Endothelial cell of umbilical vein (primary cell): ENCODE measurements around the gene BRME1. TPM values are rescaled to one million over a fixed set of nuclear protein-coding genes. Genes with fewer than 3 reads are reported as not detected.

ENCODE experiments used
- BruUV-seq: library from RNA; stranded (reverse); fragments of 400-500 nt; replicated peaks from 2 replicates; lab custom pipeline; 2021; lab: Mats Ljungman, UMichigan
- CTCF ChIA-PET: fragments of 300-600, 350-600 bp; sonication (Branson Sonifier 250); formaldehyde crosslinking; loops from one replicate; lab custom pipeline; 2021; ENCODE audit warnings: antibody characterized with exemption, inconsistent platforms; lab: Charles Lee
- POLR2A ChIA-PET: fragments of 300-600, 350-600 bp; sonication (Branson Sonifier 250); formaldehyde crosslinking; loops from one replicate; lab custom pipeline; 2021; ENCODE audit warnings: antibody characterized with exemption, inconsistent platforms; lab: Charles Lee
- DNase-seq: peaks from one replicate; pipeline ENCODE4 v3.0.0-alpha.2; 2011; ENCODE audit warnings: low read depth, low spot score
- FAIRE-seq: peaks from 2 replicates; lab custom pipeline; 2011; peaks lifted over from hg19 to GRCh38; lab: Jason Lieb, UNC
- H2AFZ ChIP-seq: 2 replicates; pipeline ENCODE4 v1.6.0; 2012; ENCODE audit warnings: low read depth, low read length, control low read depth, inconsistent platforms
- H3K27ac ChIP-seq: 2 replicates; pipeline ENCODE4 v1.5.1; 2011; ENCODE audit warnings: low read depth, mild to moderate bottlenecking, control low read depth, low read length, moderate library complexity; ENCODE audit not compliant: insufficient read depth
- H3K27me3 ChIP-seq, 2 experiments: 2 replicates each; pipeline versions ENCODE4 v1.6.0 to v1.6.1; 2011; ENCODE audit warnings: low read length in 2 of 2, mixed read lengths in 1 of 2; ENCODE audit not compliant: control insufficient read depth in 2 of 2, insufficient read depth in 2 of 2
- H3K36me3 ChIP-seq, 2 experiments: 2 replicates in 1 of 2; 3 replicates in 1 of 2; pipeline ENCODE4 v1.5.1; 2011; ENCODE audit warnings: low read length in 2 of 2, mild to moderate bottlenecking in 1 of 2, moderate library complexity in 1 of 2; ENCODE audit not compliant: control insufficient read depth in 2 of 2, insufficient read depth in 2 of 2; ENCODE audit errors: extremely low read depth in 1 of 2
- H3K4me1 ChIP-seq: 3 replicates; pipeline ENCODE4 v1.5.1; 2011; ENCODE audit warnings: mild to moderate bottlenecking, low read length; ENCODE audit not compliant: control insufficient read depth, insufficient read depth; ENCODE audit errors: extremely low read depth
- H3K4me2 ChIP-seq: 2 replicates; pipeline ENCODE4 v1.6.1; 2011; ENCODE audit warnings: low read length, control low read depth, mixed read lengths; ENCODE audit not compliant: insufficient read depth
- H3K4me3 ChIP-seq, 3 experiments: fragments of 200-600 bp in 1 of 3; sonication (generic), shearing (Covaris generic) in 1 of 3; replicated peaks in 1 of 3; 2 replicates each; pipeline ENCODE4 v1.5.1; 2011 to 2016; ENCODE audit warnings: control low read depth in 3 of 3, low read length in 3 of 3, mild to moderate bottlenecking in 2 of 3, inconsistent platforms in 1 of 3, low read depth in 1 of 3, moderate library complexity in 1 of 3; ENCODE audit not compliant: insufficient read depth in 1 of 3
- H3K79me2 ChIP-seq: 2 replicates; pipeline ENCODE4 v1.6.0; 2012; ENCODE audit warnings: low read length, inconsistent platforms; ENCODE audit not compliant: control insufficient read depth, insufficient read depth
- H3K9ac ChIP-seq: replicated peaks from 2 replicates; pipeline ENCODE3; 2011; ENCODE audit warnings: low read length, control low read depth; ENCODE audit not compliant: insufficient read depth; ENCODE audit errors: extremely low read depth
- H3K9me1 ChIP-seq: replicated peaks from 3 replicates; pipeline ENCODE4 v1.6.0; 2011; ENCODE audit warnings: mild to moderate bottlenecking, low read length; ENCODE audit not compliant: control insufficient read depth, insufficient read depth; ENCODE audit errors: extremely low read depth
- H3K9me3 ChIP-seq: replicated peaks from 2 replicates; pipeline ENCODE4 v1.5.1; 2012; ENCODE audit warnings: low read length, inconsistent platforms; ENCODE audit not compliant: control insufficient read depth, insufficient read depth
- H4K20me1 ChIP-seq: replicated peaks from 2 replicates; pipeline ENCODE3; 2011; ENCODE audit warnings: mild to moderate bottlenecking, low read length; ENCODE audit not compliant: control insufficient read depth, insufficient read depth; ENCODE audit errors: extremely low read depth
- FOS ChIP-seq: IDR thresholded peaks from 2 replicates; pipeline ENCODE4 v1.6.1; 2011; ENCODE audit warnings: mild to moderate bottlenecking, low read length, moderate library complexity, borderline replicate concordance; ENCODE audit not compliant: insufficient read depth
- POLR2A ChIP-seq: IDR thresholded peaks from 2 replicates; pipeline ENCODE4 v1.6.1; 2012; ENCODE audit warnings: low read depth, mild to moderate bottlenecking, control low read depth, low read length
- POLR2AphosphoS5 ChIP-seq: IDR thresholded peaks from 2 replicates; pipeline ENCODE4 v1.6.1; 2012; ENCODE audit warnings: low read depth, mild to moderate bottlenecking, control low read depth, low read length, moderate library complexity; ENCODE audit not compliant: insufficient read depth
- dilution Hi-C: fragments of 300-500 bp; cut with MboI; formaldehyde crosslinking; loops from one replicate; pipeline ENCODE4 v1.15.0; 2019; ENCODE audit warnings: low sequenced_read_pairs; ENCODE audit not compliant: extremely low pct_ligation_motif_present
- intact Hi-C: fragments of 100-400 bp; cut with micrococcal nuclease; formaldehyde crosslinking; loops from one replicate; pipeline ENCODE4 v1.10.0; 2022
- polyA plus RNA-seq, 4 experiments: library from polyadenylated mRNA; depleted of rRNA in 3 of 4; stranded (reverse) in 3 of 4; unstranded in 1 of 4; fragments of >200 nt; gene quantifications; 2 replicates each; pipeline versions ENCODE4 v1.2.1 to v1.2.3, GENCODE V29; 2011 to 2012; ENCODE audit warnings: missing spikeins in 1 of 4
- total RNA-seq: library from RNA; stranded (reverse); gene quantifications from 2 replicates; pipeline ENCODE4 v1.2.3, GENCODE V29; 2021
- TF ChIP-seq, protein P1 (sequence below): IDR thresholded peaks from 2 replicates; pipeline ENCODE4 v1.6.1; 2011; ENCODE audit not compliant: insufficient read depth, insufficient read length
- TF ChIP-seq, protein P2 (sequence below), 2 donors: IDR thresholded peaks; 1 replicate in 1 of 2; 2 replicates in 1 of 2; pipeline ENCODE4 v1.5.1; 2011; ENCODE audit warnings: low read length in 2 of 2, mild to moderate bottlenecking in 2 of 2, moderate library complexity in 2 of 2, control low read depth in 1 of 2, inconsistent platforms in 1 of 2, low read depth in 1 of 2; ENCODE audit not compliant: insufficient read depth in 1 of 2; ENCODE audit errors: extremely low read depth in 1 of 2

BRME1 gene
- total and polyA plus RNA-seq, 2 donors (not counting 3 experiments of a cell fraction or from before 2014, with no cell fraction given), result 0.69 to 2.5 TPM

- H3K9me1 ChIP-seq, result no peaks in the 10 kb centered on the region
- H3K27ac ChIP-seq, result peak overlapping the region; percentile 100
- peak overlapping the region; percentile 60 for H2AFZ ChIP-seq
- H3K4me1 ChIP-seq, result peaks cover 36% of the 10 kb centered on the region
- H3K36me3 ChIP-seq, result no peaks in the 10 kb centered on the region
- peak overlapping the region; percentile 99 for H3K9ac ChIP-seq
- FAIRE-seq (no peak), DNase-seq (peak; percentile 82)
- H3K27me3 ChIP-seq, result no peaks in the 10 kb centered on the region
- peak; percentile 86 for TF ChIP-seq FOS
- TF ChIP-seq, protein P1, sequence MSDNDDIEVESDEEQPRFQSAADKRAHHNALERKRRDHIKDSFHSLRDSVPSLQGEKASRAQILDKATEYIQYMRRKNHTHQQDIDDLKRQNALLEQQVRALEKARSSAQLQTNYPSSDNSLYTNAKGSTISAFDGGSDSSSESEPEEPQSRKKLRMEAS, result no peak
- TF ChIP-seq POLR2A, result peak; percentile 40
- TF ChIP-seq, protein P2, sequence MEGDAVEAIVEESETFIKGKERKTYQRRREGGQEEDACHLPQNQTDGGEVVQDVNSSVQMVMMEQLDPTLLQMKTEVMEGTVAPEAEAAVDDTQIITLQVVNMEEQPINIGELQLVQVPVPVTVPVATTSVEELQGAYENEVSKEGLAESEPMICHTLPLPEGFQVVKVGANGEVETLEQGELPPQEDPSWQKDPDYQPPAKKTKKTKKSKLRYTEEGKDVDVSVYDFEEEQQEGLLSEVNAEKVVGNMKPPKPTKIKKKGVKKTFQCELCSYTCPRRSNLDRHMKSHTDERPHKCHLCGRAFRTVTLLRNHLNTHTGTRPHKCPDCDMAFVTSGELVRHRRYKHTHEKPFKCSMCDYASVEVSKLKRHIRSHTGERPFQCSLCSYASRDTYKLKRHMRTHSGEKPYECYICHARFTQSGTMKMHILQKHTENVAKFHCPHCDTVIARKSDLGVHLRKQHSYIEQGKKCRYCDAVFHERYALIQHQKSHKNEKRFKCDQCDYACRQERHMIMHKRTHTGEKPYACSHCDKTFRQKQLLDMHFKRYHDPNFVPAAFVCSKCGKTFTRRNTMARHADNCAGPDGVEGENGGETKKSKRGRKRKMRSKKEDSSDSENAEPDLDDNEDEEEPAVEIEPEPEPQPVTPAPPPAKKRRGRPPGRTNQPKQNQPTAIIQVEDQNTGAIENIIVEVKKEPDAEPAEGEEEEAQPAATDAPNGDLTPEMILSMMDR (IDR thresholded peaks at IDR 0.05; ENCODE audit: extremely low read depth in 1 of 2, insufficient read depth in 1 of 2, low read depth in 1 of 2, low read length in 2 of 2), result no peak
- peak; percentile 90 for TF ChIP-seq POLR2AphosphoS5
- no peaks in the 10 kb centered on the region for H4K20me1 ChIP-seq
- H3K79me2 ChIP-seq, result no peaks in the 10 kb centered on the region
- no peaks in the 10 kb centered on the region for H3K9me3 ChIP-seq
- dilution Hi-C loops, result no loop called here
- ChIA-PET CTCF (interaction anchor here (0.6 to 3.6 kb wide), 4 partner anchors 10 to 55 kb away, joined by 3 to 42 read pairs (median 4); partner anchors contain the start of gene ZSWIM4), POLR2A (interaction anchor here (0.5 to 1.5 kb wide), 4 partner anchors 9 to 29 kb away, joined by 3 to 11 read pairs (median 5); no protein-coding TSS in a partner anchor)
- H3K4me2 ChIP-seq, result peak overlapping the region; percentile 84
- no TSS peak for BruUV-seq
- intact Hi-C loops, result loop anchor here (2.0 kb wide), 2 partner anchors 119 to 699 kb away; partner anchors contain the start of genes IER2 and STX10
- H3K4me3 ChIP-seq, result peak overlapping the region in 1 of 3 experiments; percentile 25
Measured at GRCh38 chr19:13849991-13850909, 55.7 kb downstream of the BRME1 start.
